Ovary (tissue), 9 donors: Measurements from ENCODE around the gene HDGF. TPM values are rescaled to one million over a fixed set of nuclear protein-coding genes. Genes with fewer than 3 reads are reported as not detected.

ENCODE experiments used
- DNase-seq, 5 donors: peaks; one replicate each; pipeline ENCODE4 v3.0.0-alpha.2; 2019 to 2020
- H3K27ac ChIP-seq, 2 donors: fragments of 200-600 bp; one replicate each; pipeline versions ENCODE4 v1.5.1 to v1.8.0; 2019 to 2022
- H3K27me3 ChIP-seq: fragments of 200-600 bp; one replicate; pipeline ENCODE4 v1.8.0; 2022
- H3K36me3 ChIP-seq: fragments of 200-600 bp; sonication (generic); one replicate; pipeline ENCODE4 v1.5.1; 2019
- H3K4me1 ChIP-seq: one replicate; pipeline ENCODE4 v1.8.1; 2013; ENCODE audit warnings: mild to moderate bottlenecking, moderate library complexity; ENCODE audit not compliant: insufficient read depth
- H3K4me3 ChIP-seq: fragments of 200-600 bp; sonication (generic); one replicate; pipeline ENCODE4 v1.5.1; 2017
- H3K9me3 ChIP-seq, 2 donors: fragments of 200-600 bp in 1 of 2; sonication (generic) in 1 of 2; one replicate each; pipeline versions ENCODE4 v1.5.1 to v1.8.1; 2013 to 2019; ENCODE audit warnings: mild to moderate bottlenecking in 1 of 2, moderate library complexity in 1 of 2
- EP300 ChIP-seq: sonication (generic); formaldehyde crosslinking; IDR thresholded peaks from one replicate; pipeline ENCODE4 v1.6.1; 2017; ENCODE audit warnings: antibody characterized with exemption
- POLR2A ChIP-seq: fragments of 450-650 bp; IDR thresholded peaks from one replicate; pipeline ENCODE4 v1.6.1; 2017; ENCODE audit warnings: antibody characterized with exemption, mild to moderate bottlenecking, moderate library complexity
- WGBS, 3 donors: extraction: QIAGEN DNeasy Blood & Tissue Kit in 1 of 3; methylation state at CpG; one replicate each; pipeline versions ENCODE4 v1.1.5 to v1.1.7; 2013 to 2017; 5-methylcytosine and 5-hydroxymethylcytosine counted together
- intact Hi-C, 4 donors: fragments of 100-400 bp; cut with DNase I; formaldehyde crosslinking; loops; one replicate each; pipeline versions ENCODE4 v1.11.0 to v1.15.1; 2022 to 2023
- polyA plus RNA-seq, 2 donors: library from polyadenylated mRNA; stranded (reverse); fragments of 200-250 nt in 1 of 2; fragments of 350-450 nt in 1 of 2; fragmentation: Illumina TruSeq in 1 of 2; extraction: RNeasy Lipid Tissue Mini Kit (QIAGEN cat#74804) in 1 of 2; gene quantifications; one replicate each; pipeline ENCODE4 v1.2.3, GENCODE V29; 2013 to 2014
- total RNA-seq, 7 donors: library from RNA; depleted of rRNA in 2 of 7; stranded (reverse); fragments of >200 nt in 2 of 7; fragmentation: NEBNext Ultra II Directional in 3 of 7; extraction: Animal tissue kit (Norgen Biotek cat#: 25700) in 3 of 7; gene quantifications; one replicate each; pipeline versions ENCODE4 v1.1.0 to v1.2.4, GENCODE V29; 2016 to 2023
- TF ChIP-seq, protein P1 (sequence below), 3 donors: fragments of 450-650 bp in 2 of 3; fragments of 200-600 bp in 1 of 3; IDR thresholded peaks; one replicate each; pipeline versions ENCODE4 v1.5.1 to v1.8.0; 2016 to 2022; ENCODE audit warnings: antibody characterized with exemption in 3 of 3, mild to moderate bottlenecking in 1 of 3
- donor health status: DM: no; HTN: no; CAD: no; lungs with moderate emphysema.
- donor health status: DM: no; HTN: no; CAD: no.
- donor health status: Bipolar disorder and iron deficiency.
- donor health status: DM: yes; HTN: yes; CAD: no.
- donor health status: DM: no; HTN: no; CAD: no.
- donor health status: DM: yes; HTN: yes; CAD: no.

The HDGF gene
- total and polyA plus RNA-seq, 9 donors, result 81.1 to 184 (median 146) TPM

DNA sequence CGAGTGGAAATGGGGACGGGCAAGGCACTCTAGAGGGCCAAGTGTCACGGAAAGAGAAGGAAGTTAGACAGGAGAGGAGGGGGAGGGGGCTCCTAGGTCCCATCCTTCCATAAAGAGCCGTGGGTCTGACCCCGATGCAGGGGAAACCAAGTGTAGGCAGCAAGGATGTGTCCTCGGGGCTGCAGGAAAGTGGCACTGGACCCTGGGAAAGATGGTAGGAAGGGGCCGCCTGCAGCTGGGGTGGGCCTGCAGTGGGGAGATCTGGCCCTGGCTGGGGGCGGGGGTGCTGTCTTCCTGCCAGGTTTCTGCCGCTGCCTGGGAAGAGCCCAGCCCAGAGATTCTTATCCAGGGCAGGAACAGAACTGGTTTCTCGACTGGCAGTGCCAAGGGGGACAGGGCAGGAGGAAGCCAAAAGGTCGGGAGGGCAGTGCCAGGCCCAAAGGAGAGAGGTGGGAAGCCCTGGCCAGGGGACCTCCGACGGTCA lies 59.0 kb downstream of the HDGF start:
- TF ChIP-seq, protein P1, sequence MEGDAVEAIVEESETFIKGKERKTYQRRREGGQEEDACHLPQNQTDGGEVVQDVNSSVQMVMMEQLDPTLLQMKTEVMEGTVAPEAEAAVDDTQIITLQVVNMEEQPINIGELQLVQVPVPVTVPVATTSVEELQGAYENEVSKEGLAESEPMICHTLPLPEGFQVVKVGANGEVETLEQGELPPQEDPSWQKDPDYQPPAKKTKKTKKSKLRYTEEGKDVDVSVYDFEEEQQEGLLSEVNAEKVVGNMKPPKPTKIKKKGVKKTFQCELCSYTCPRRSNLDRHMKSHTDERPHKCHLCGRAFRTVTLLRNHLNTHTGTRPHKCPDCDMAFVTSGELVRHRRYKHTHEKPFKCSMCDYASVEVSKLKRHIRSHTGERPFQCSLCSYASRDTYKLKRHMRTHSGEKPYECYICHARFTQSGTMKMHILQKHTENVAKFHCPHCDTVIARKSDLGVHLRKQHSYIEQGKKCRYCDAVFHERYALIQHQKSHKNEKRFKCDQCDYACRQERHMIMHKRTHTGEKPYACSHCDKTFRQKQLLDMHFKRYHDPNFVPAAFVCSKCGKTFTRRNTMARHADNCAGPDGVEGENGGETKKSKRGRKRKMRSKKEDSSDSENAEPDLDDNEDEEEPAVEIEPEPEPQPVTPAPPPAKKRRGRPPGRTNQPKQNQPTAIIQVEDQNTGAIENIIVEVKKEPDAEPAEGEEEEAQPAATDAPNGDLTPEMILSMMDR (IDR thresholded peaks at IDR 0.05), result no peak
- TF ChIP-seq EP300 (no peak), POLR2A (no peak)
- H3K27ac ChIP-seq, result no peak overlapping the region
- peaks cover 2% of the 10 kb centered on the region for H3K4me1 ChIP-seq
- WGBS, 3 donors, result 31 to 38% (median 32%) methylated on average over 13 of the region's 13 CpGs
- no peak overlapping the region for H3K4me3 ChIP-seq
- H3K27me3 ChIP-seq, result no peaks in the 10 kb centered on the region
- H3K9me3 ChIP-seq, result no peaks in the 10 kb centered on the region
- intact Hi-C loops, result loop anchor here in 1 of 4 donors (10.0 kb wide), 1 partner anchor 172 kb away; the partner anchor contains the start of gene NTRK1
- no peak for DNase-seq
- H3K36me3 ChIP-seq, result no peaks in the 10 kb centered on the region

Other genes with a start within 250 kb of the HDGF start
- gene IQGAP3, start 179.1 kb downstream of the HDGF start, total RNA-seq, result 1 to 10 TPM in 1 of 7 donors, under 1 TPM in 5, not detected in 1; 0.05 to 1.2 (median 0.30) TPM
- under 1 TPM; 0.18 to 0.60 TPM for gene IQGAP3, start 179.1 kb downstream of the HDGF start, polyA plus RNA-seq
- under 1 TPM in 1 of 7 donors, not detected in 6; 0.15 TPM for gene TTC24, start 172.0 kb downstream of the HDGF start, total RNA-seq
- under 1 TPM in 1 of 2 donors, not detected in 1; 0.12 TPM for gene TTC24, start 172.0 kb downstream of the HDGF start, polyA plus RNA-seq
- gene NAXE, start 159.9 kb downstream of the HDGF start, total RNA-seq, result 10 to 100 TPM; 43.5 to 85.4 (median 65.4) TPM
- gene NAXE, start 159.9 kb downstream of the HDGF start, polyA plus RNA-seq, result 10 to 100 TPM; 57.8 to 75.0 TPM
- gene GPATCH4, start 150.2 kb downstream of the HDGF start, total RNA-seq, result 10 to 100 TPM; 11.1 to 45.1 (median 22.8) TPM
- gene GPATCH4, start 150.2 kb downstream of the HDGF start, polyA plus RNA-seq, result 10 to 100 TPM; 10.0 to 22.0 TPM
- 1 to 10 TPM in 5 of 7 donors, under 1 TPM in 2; 0.30 to 1.9 (median 1.2) TPM for gene HAPLN2, start 132.3 kb downstream of the HDGF start, total RNA-seq
- gene HAPLN2, start 132.3 kb downstream of the HDGF start, polyA plus RNA-seq, result 1 to 10 TPM in 1 of 2 donors, not detected in 1; 1.1 TPM
- gene BCAN, start 109.6 kb downstream of the HDGF start, total RNA-seq, result 1 to 10 TPM in 2 of 7 donors, under 1 TPM in 2, not detected in 3; 0.20 to 2.2 (median 1.0) TPM
- under 1 TPM; 0.11 to 0.43 TPM for gene BCAN, start 109.6 kb downstream of the HDGF start, polyA plus RNA-seq
- gene NES, start 74.3 kb downstream of the HDGF start, total RNA-seq, result 10 to 100 TPM in 3 of 7 donors, 1 to 10 TPM in 4; 3.5 to 32.9 (median 9.8) TPM
- 10 to 100 TPM; 13.5 to 31.7 TPM for gene NES, start 74.3 kb downstream of the HDGF start, polyA plus RNA-seq
- gene CRABP2, start 46.1 kb downstream of the HDGF start, total RNA-seq, result 10 to 100 TPM in 3 of 7 donors, 1 to 10 TPM in 4; 1.8 to 31.5 (median 5.5) TPM
- 10 to 100 TPM in 1 of 2 donors, 1 to 10 TPM in 1; 1.4 to 22.9 TPM for gene CRABP2, start 46.1 kb downstream of the HDGF start, polyA plus RNA-seq
- gene METTL25B, start 23.2 kb downstream of the HDGF start, total RNA-seq, result 10 to 100 TPM; 22.4 to 39.6 (median 33.2) TPM
- gene METTL25B, start 23.2 kb downstream of the HDGF start, polyA plus RNA-seq, result 10 to 100 TPM; 18.1 to 33.2 TPM
- gene ISG20L2, start 22.9 kb downstream of the HDGF start, total RNA-seq, result 10 to 100 TPM; 11.7 to 33.8 (median 26.1) TPM
- gene ISG20L2, start 22.9 kb downstream of the HDGF start, polyA plus RNA-seq, result 10 to 100 TPM; 13.6 to 58.7 TPM
- gene MRPL24, start 10.6 kb downstream of the HDGF start, total RNA-seq, result 10 to 100 TPM; 23.1 to 83.3 (median 61.8) TPM
- gene MRPL24, start 10.6 kb downstream of the HDGF start, polyA plus RNA-seq, result 100 to 1,000 TPM in 1 of 2 donors, 10 to 100 TPM in 1; 71.3 to 173 TPM
- 10 to 100 TPM; 24.7 to 65.2 (median 50.9) TPM for gene PRCC, start 15.9 kb upstream of the HDGF start, total RNA-seq
- 10 to 100 TPM; 38.6 to 72.5 TPM for gene PRCC, start 15.9 kb upstream of the HDGF start, polyA plus RNA-seq
- 1 to 10 TPM in 4 of 7 donors, under 1 TPM in 3; 0.40 to 2.8 (median 1.4) TPM for gene SH2D2A, start 65.2 kb upstream of the HDGF start, total RNA-seq
- under 1 TPM; 0.19 to 0.65 TPM for gene SH2D2A, start 65.2 kb upstream of the HDGF start, polyA plus RNA-seq
- under 1 TPM in 1 of 7 donors, not detected in 6; 0.15 TPM for gene INSRR, start 107.4 kb upstream of the HDGF start, total RNA-seq
- under 1 TPM in 1 of 2 donors, not detected in 1; 0.02 TPM for gene INSRR, start 107.4 kb upstream of the HDGF start, polyA plus RNA-seq
- gene NTRK1, start 109.2 kb upstream of the HDGF start, total RNA-seq, result under 1 TPM in 4 of 7 donors, not detected in 3; 0.34 to 0.92 (median 0.41) TPM
- gene NTRK1, start 109.2 kb upstream of the HDGF start, polyA plus RNA-seq, result under 1 TPM in 1 of 2 donors, not detected in 1; 0.11 TPM
- gene PEAR1, start 142.0 kb upstream of the HDGF start, total RNA-seq, result 10 to 100 TPM in 5 of 7 donors, 1 to 10 TPM in 2; 4.3 to 20.2 (median 12.3) TPM
- 10 to 100 TPM; 13.7 to 21.2 TPM for gene PEAR1, start 142.0 kb upstream of the HDGF start, polyA plus RNA-seq
- 10 to 100 TPM in 1 of 7 donors, 1 to 10 TPM in 2, under 1 TPM in 2, not detected in 2; 0.36 to 11.1 (median 1.1) TPM for gene LRRC71, start 169.0 kb upstream of the HDGF start, total RNA-seq
- gene LRRC71, start 169.0 kb upstream of the HDGF start, polyA plus RNA-seq, result under 1 TPM in 1 of 2 donors, not detected in 1; 0.07 TPM